Left hindlimb (tissue), 1 donor: ENCODE measurements around the gene PEX5.
"Not testable (repeated sequence)": the region's sequence is repeated elsewhere in the genome, so short reads cannot be mapped to it uniquely, and the experiment has no call there.

ENCODE experiments used
- DNase-seq: peaks from one replicate; pipeline ENCODE4 v3.0.0-alpha.2; 2018

PEX5 gene

DNA sequence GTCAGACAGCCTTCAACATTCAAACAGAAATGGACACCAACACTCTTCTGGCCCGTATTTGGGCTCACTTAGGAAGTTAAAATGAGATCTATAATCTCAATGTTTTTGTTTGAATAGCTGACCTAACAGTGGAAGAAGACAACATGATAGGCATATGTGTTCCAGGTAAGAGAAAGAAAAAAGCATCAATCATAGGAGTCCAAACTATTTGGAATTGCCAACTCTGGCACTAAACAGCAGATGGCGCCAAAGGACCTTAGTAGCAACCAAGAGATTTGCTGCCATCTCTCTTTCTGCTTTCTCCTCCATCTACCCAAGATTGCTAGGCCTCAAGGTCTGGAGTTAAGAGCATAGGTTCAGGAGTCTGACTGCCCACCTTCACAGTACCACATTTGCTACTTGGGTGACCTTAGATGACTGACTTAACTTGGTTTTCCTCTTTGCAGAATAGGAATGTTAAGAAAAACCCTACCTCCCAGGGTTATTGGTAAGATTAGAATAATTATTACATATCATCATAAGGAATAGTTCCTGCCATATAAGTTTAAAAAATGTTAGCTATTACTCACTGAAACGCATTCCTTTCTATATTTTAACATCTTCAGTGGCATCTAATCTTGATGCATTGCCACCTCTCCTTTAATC is 30.2 kb downstream of the PEX5 start:
- DNase-seq: peak; percentile 49

DNA sequence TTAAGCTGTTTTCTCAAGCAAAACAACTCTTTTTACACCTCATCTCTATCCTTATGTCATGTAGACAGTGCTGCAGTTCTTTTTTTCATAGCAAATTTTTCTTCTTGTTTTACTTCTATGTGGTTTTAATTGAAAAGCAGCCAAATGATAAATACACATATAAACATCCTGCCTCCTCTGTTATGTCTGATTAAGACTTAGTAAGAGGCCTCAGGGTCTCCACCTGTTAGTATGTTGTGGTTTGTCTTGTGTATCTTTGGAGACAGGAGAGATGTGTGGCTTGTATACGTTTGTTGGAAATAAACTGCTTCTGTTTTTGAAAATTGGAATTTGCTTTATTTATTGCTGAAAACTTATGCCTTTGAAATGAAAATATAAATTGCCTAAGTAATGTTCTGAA is 32.0 kb downstream of the PEX5 start:
- DNase-seq: no peak

DNA sequence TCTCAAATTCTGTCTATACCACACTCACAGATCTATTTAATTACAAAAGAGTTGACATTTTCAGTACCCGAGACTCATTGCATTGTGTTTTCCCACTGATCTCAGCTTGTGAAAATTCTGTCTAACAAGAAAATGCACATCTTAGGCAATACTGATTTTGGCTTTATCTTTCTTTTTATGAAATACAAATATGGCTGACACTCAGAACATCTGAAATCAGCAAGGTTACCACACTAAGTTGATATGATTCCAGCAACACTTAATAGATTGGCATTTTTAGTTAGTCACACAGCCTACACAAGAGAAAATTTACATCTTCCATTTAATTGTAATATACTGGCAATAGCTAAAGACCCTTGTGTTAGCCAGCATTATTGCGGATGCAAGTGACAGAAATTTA is 40.3 kb downstream of the PEX5 start:
- no peak for DNase-seq

DNA sequence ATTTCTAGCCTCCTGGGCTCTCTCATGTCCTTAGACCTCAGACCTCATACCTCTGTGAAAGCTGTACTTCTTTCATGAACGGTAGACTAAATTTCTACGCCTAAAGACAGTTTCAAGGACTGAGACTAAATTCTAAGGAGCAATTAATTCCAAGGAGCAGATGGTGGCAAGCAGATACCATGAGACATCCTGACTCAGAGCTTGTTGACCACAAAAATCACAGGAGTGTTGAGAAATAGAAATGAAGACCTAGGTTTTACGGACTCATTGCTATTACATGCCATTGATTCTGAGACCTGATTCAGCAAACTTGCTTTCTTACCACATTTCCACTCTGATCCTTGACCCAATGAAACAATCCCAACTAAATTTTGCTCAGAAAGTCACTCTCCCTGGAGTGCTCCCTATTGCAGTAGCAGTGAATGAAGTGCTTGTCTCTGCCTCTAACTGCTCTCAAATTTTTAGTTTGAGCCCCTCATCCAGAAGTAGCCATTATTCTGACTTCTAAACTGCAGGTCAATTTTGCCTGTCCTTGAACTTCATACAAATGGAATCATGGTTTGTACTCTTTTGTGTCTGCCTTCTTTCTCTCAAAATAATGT is 52.0 kb downstream of the PEX5 start:
- no peak for DNase-seq

DNA sequence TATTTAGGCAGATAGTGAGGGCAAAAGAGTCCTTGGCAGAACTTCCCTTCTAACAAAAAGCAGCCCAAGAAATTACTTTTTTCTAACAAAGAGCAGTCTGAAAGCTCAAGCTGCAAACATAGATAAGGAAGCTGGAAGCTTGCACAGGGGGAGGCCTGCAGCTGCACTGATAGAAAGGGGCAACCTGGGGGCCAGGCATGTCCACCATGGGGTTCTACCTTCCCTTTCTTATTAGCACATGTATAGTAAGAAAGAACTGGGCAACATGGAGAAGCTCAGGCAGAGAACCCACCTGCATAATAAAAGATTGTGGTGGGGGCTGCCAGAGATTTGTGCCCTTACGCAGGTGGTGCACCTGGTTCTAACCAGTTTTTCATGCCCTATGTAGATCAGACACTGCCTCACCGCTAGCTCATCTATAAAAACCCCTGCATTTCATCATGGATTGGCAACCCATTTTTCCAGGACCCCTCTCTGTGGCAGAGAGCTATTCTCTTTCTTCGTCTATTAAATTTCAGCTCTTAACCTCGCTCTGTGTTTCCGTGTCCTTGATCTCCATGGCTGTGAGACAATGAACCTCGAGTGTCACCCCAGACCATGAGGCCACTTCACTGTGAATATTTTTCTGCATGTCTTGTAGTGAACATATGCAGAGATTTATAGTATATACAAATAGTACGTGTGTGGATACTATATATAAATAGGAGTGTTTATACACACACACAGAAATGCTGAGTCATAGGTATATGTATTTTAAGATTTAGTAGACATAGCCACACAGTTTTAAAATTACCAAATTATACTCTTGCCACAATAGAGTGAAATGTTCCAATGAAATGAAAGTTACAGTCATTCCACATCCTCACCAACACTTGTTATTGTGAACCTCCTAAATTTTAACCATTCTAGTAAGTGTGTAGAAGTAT is 53.0 kb downstream of the PEX5 start:
- DNase-seq: no peak

DNA sequence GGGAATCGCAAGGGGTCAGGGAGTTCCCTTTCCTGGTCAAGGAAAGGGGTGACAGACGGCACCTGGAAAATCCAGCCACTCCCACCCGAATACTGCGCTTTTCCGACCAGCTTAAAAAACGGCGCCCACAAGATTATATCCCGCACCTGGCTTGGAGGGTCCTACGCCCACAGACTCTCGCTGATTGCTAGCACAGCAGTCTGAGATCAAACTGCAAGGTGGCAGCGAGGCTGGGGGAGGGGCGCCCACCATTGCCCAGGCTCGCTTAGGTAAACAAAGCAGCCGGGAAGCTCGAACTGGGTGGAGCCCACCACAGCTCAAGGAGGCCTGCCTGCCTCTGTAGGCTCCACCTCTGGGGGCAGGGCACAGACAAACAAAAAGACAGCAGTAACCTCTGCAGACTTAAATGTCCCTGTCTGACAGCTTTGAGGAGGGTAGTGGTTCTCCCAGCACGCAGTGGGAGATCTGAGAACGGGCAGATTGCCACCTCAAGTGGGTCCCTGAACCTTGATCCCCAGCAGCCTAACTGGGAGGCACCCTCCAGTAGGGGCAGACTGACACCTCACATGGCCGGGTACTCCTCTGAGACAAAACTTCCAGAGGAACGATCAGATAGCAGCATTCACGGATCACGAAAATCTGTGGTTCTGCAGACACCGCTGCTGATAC is 62.0 kb downstream of the PEX5 start:
- not testable (repeated sequence) for DNase-seq

DNA sequence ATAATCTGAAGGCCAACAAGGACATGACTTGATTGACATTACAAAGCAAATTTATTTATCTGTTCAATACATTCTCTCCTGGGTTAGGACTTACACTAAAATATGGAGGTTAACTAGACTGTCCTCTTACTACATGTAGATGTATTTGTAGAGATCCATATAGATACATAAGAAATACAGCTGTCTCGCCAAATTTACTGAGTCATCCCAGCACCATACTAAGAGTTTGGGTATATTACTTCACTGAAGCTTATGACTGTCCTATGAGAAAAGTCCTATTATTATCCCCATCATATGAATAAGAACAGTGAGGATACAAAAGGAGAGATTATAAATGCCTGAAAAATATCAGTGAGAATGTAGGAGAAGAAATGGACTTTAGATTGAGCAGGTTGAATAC is 69.6 kb downstream of the PEX5 start:
- DNase-seq: no peak
